Astrocyte (in vitro differentiated cells and primary cell): ENCODE data around the gene ALK. TPM values are rescaled to one million over a fixed set of nuclear protein-coding genes. Genes with fewer than 3 reads are reported as not detected.

Experiments used
- DNase-seq: peaks from one replicate; pipeline ENCODE4 v3.0.0-alpha.2; 2010; ENCODE audit warnings: low read depth
- FAIRE-seq: peaks from 2 replicates; lab custom pipeline; 2011; peaks lifted over from hg19 to GRCh38; lab: Jason Lieb, UNC
- H2AFZ ChIP-seq: 2 replicates; pipeline ENCODE4 v1.6.0; 2012; ENCODE audit warnings: low read depth, low read length, inconsistent platforms
- H3K27ac ChIP-seq: 2 replicates; pipeline ENCODE4 v1.5.1; 2011; ENCODE audit warnings: low read depth, low read length, inconsistent platforms
- H3K27me3 ChIP-seq: 2 replicates; pipeline ENCODE4 v1.6.0; 2011; ENCODE audit warnings: low read length, inconsistent platforms; ENCODE audit not compliant: insufficient read depth
- H3K36me3 ChIP-seq: 2 replicates; pipeline ENCODE4 v1.5.1; 2011; ENCODE audit warnings: low read length, inconsistent platforms; ENCODE audit not compliant: insufficient read depth
- H3K4me1 ChIP-seq: 2 replicates; pipeline ENCODE4 v1.5.1; 2011; ENCODE audit warnings: low read length, inconsistent platforms; ENCODE audit not compliant: insufficient read depth
- H3K4me2 ChIP-seq: 2 replicates; pipeline ENCODE4 v1.6.0; 2012; ENCODE audit warnings: low read length, inconsistent platforms
- H3K4me3 ChIP-seq: 2 replicates; pipeline ENCODE4 v1.5.1; 2011; ENCODE audit warnings: low read depth, mild to moderate bottlenecking, low read length, inconsistent platforms; ENCODE audit not compliant: insufficient read depth
- H3K79me2 ChIP-seq: 2 replicates; pipeline ENCODE4 v1.6.0; 2012; ENCODE audit warnings: mild to moderate bottlenecking, low read length, inconsistent platforms; ENCODE audit not compliant: insufficient read depth
- H3K9ac ChIP-seq: 2 replicates; pipeline ENCODE4 v1.6.0; 2012; ENCODE audit warnings: mild to moderate bottlenecking, low read length, inconsistent platforms
- H3K9me3 ChIP-seq: 2 replicates; pipeline ENCODE4 v1.5.1; 2012; ENCODE audit warnings: low read depth, mild to moderate bottlenecking, low read length, inconsistent platforms; ENCODE audit not compliant: insufficient read depth
- H4K20me1 ChIP-seq: 2 replicates; pipeline ENCODE4 v1.6.0; 2012; ENCODE audit warnings: low read length, inconsistent platforms; ENCODE audit not compliant: insufficient read depth
- H3K27ac Mint-ChIP-seq: one replicate; pipeline ENCODE4 v1.8.0; 2021; ENCODE audit warnings: mild to moderate bottlenecking, mixed read lengths; ENCODE audit not compliant: unreplicated experiment
- H3K27me3 Mint-ChIP-seq: one replicate; pipeline ENCODE4 v1.8.0; 2021; ENCODE audit warnings: low read depth, mixed read lengths; ENCODE audit not compliant: unreplicated experiment
- H3K36me3 Mint-ChIP-seq: one replicate; pipeline ENCODE4 v1.8.0; 2021; ENCODE audit warnings: low read depth, mixed read lengths; ENCODE audit not compliant: unreplicated experiment
- H3K4me1 Mint-ChIP-seq: one replicate; pipeline ENCODE4 v1.8.0; 2021; ENCODE audit warnings: low read depth, mixed read lengths; ENCODE audit not compliant: unreplicated experiment
- H3K4me3 Mint-ChIP-seq: one replicate; pipeline ENCODE4 v1.8.0; 2021; ENCODE audit warnings: mild to moderate bottlenecking, moderate library complexity, mixed read lengths; ENCODE audit not compliant: unreplicated experiment
- H3K9me3 Mint-ChIP-seq: one replicate; pipeline ENCODE4 v1.8.0; 2021; ENCODE audit warnings: mild to moderate bottlenecking, mixed read lengths; ENCODE audit not compliant: unreplicated experiment
- CTCF ChIP-seq: IDR thresholded peaks from 2 replicates; pipeline ENCODE4 v1.5.1; 2011; ENCODE audit warnings: low read depth, mild to moderate bottlenecking, inconsistent platforms, low read length, moderate library complexity; ENCODE audit not compliant: insufficient read depth
- EZH2 ChIP-seq: IDR thresholded peaks from 2 replicates; pipeline ENCODE4 v1.6.1; 2012; ENCODE audit warnings: mild to moderate bottlenecking, low read length, inconsistent platforms; ENCODE audit not compliant: insufficient read depth
- total RNA-seq: library from RNA; stranded (reverse); gene quantifications from 2 replicates; pipeline ENCODE4 v1.2.1, GENCODE V29; 2021

Gene ALK
- total RNA-seq, 1 donor from 2014 or later: 0.16 TPM

DNA sequence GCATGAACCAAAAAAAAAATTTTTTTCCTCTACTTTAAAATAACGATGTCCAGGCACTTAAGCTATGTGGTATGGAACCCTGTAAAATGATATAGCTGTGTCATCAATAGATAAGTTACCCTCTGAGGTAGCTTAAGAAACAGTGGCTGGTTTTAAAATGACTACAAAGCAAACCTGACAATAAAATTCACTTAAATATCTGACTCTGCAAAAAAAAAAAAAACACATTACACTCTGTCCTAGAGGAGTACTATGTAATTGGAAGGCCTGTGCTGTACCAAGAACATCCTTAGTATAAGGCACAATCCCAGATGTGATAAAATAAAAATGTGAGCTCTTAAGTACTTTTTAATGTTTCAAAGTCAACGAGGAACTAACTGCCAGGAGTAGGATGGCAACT, 322.4 kb downstream of the ALK start:
- no peak for DNase-seq
- peaks cover 4% of the 10 kb centered on the region for H3K4me1 ChIP-seq
- Mint-ChIP-seq H3K9me3 (peaks cover 4% of the 10 kb centered on the region), H3K4me3 (no peak overlapping the region), H3K27me3 (peaks cover 15% of the 10 kb centered on the region), H3K27ac (no peak overlapping the region), H3K36me3 (no peaks in the 10 kb centered on the region), H3K4me1 (no peaks in the 10 kb centered on the region)
- no peak for TF ChIP-seq CTCF
- TF ChIP-seq EZH2: no peak
- H3K9ac ChIP-seq: no peak overlapping the region
- H3K36me3 ChIP-seq: no peaks in the 10 kb centered on the region
- no peaks in the 10 kb centered on the region for H4K20me1 ChIP-seq
- H3K27me3 ChIP-seq: no peaks in the 10 kb centered on the region
- no peak overlapping the region for H3K4me2 ChIP-seq
- H3K27ac ChIP-seq: no peak overlapping the region
- no peak overlapping the region for H2AFZ ChIP-seq
- no peaks in the 10 kb centered on the region for H3K9me3 ChIP-seq
- H3K79me2 ChIP-seq: no peaks in the 10 kb centered on the region
- H3K4me3 ChIP-seq: no peak overlapping the region
- FAIRE-seq: no peak

DNA sequence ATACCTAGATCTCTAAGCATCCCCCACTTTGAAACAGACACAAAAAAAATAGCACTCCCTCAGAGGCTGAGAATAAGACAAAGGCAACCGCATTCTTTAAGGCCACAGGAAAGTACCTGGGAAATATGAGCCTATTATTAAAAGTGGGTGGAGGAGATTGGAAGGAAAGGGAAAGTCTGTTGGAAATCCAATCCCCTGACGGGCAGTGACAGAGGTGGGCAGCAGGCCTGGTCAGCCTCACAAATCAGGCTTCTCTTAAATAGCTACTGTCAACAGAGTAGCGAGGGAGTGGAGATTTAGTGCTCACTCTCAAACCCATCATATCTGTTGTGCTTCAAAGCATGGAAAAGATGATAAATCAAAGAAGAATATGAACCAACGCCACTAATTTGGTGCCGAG, 324.4 kb downstream of the ALK start:
- no peaks in the 10 kb centered on the region for H3K79me2 ChIP-seq
- H3K4me3 ChIP-seq: no peak overlapping the region
- no peak for DNase-seq
- FAIRE-seq: no peak
- Mint-ChIP-seq H3K4me3 (no peak overlapping the region), H3K27me3 (peaks cover 15% of the 10 kb centered on the region), H3K9me3 (peaks cover 4% of the 10 kb centered on the region), H3K36me3 (no peaks in the 10 kb centered on the region), H3K4me1 (no peaks in the 10 kb centered on the region), H3K27ac (peak overlapping the region; percentile 41)
- H3K4me1 ChIP-seq: peaks cover 4% of the 10 kb centered on the region
- TF ChIP-seq CTCF (no peak), EZH2 (no peak)
- H3K36me3 ChIP-seq: no peaks in the 10 kb centered on the region
- H4K20me1 ChIP-seq: no peaks in the 10 kb centered on the region
- H3K27ac ChIP-seq: no peak overlapping the region
- no peak overlapping the region for H3K9ac ChIP-seq
- no peak overlapping the region for H3K4me2 ChIP-seq
- no peak overlapping the region for H2AFZ ChIP-seq
- no peaks in the 10 kb centered on the region for H3K9me3 ChIP-seq
- no peaks in the 10 kb centered on the region for H3K27me3 ChIP-seq

- peaks cover 17% of the 10 kb centered on the region for H3K27me3 Mint-ChIP-seq
- no peaks in the 10 kb centered on the region for H3K9me3 ChIP-seq
- H2AFZ ChIP-seq: no peak overlapping the region
- H3K4me3 Mint-ChIP-seq: no peak overlapping the region
- DNase-seq (no peak), FAIRE-seq (no peak)
- H4K20me1 ChIP-seq: no peaks in the 10 kb centered on the region
- no peak overlapping the region for H3K27ac ChIP-seq
- no peaks in the 10 kb centered on the region for H3K4me1 ChIP-seq
- H3K36me3 ChIP-seq: no peaks in the 10 kb centered on the region
- no peak overlapping the region for H3K9ac ChIP-seq
- no peaks in the 10 kb centered on the region for H3K4me1 Mint-ChIP-seq
- H3K27me3 ChIP-seq: no peaks in the 10 kb centered on the region
- H3K36me3 Mint-ChIP-seq: no peaks in the 10 kb centered on the region
- H3K9me3 Mint-ChIP-seq: peaks cover 4% of the 10 kb centered on the region
- H3K79me2 ChIP-seq: no peaks in the 10 kb centered on the region
- no peak overlapping the region for H3K4me3 ChIP-seq
- H3K27ac Mint-ChIP-seq: no peak overlapping the region
- no peak for TF ChIP-seq CTCF
- TF ChIP-seq EZH2: no peak
- no peak overlapping the region for H3K4me2 ChIP-seq
Observed at GRCh38 chr2:29596584-29596983, 324.8 kb downstream of the ALK start.
